K562 (cell line): Measurements from ENCODE around the gene TIMM22. TPM values are rescaled to one million over a fixed set of nuclear protein-coding genes. Genes with fewer than 3 reads are reported as not detected.

Experiments
- ATAC-seq: fragments of 200-7000 bp; cut with Tn5 transposase; 3 replicates; pipeline ENCODE4 v1.9.1; 2020; ENCODE audit warnings: moderate library complexity
- BruUV-seq: library from RNA; stranded (reverse); fragments of 400-500 nt; replicated peaks from 2 replicates; lab custom pipeline; 2021; lab: Mats Ljungman, UMichigan
- CTCF ChIA-PET: fragments of 300-600 bp; formaldehyde crosslinking; extraction: SDS; loops from one replicate; lab custom pipeline; 2021; ENCODE audit warnings: low intra/inter-chr PET ratio; lab: Yijun Ruan, JAX
- POLR2A ChIA-PET: fragments of 300-600, 350-650 bp; sonication (Branson Sonifier 250); formaldehyde crosslinking; extraction: SDS; loops from one replicate; lab custom pipeline; 2021; ENCODE audit warnings: antibody characterized with exemption, inconsistent platforms; lab: Yijun Ruan, JAX
- DNase-seq, 4 experiments: peaks; one replicate each; pipeline versions ENCODE4 v3.0.0 to v3.0.0-alpha.2; 2011 to 2018; ENCODE audit warnings: low spot score in 3 of 4, mixed read lengths in 3 of 4; ENCODE audit errors: extremely low read depth in 1 of 4
- FAIRE-seq: peaks from 2 replicates; lab custom pipeline; 2011; peaks lifted over from hg19 to GRCh38; lab: Jason Lieb, UNC
- H2AFZ ChIP-seq: 2 replicates; pipeline ENCODE4 v1.6.0; 2011; ENCODE audit warnings: low read depth, low read length, control low read depth, inconsistent platforms
- H3K27ac ChIP-seq: fragments of 200-600 bp; 3 replicates; pipeline ENCODE4 v1.8.0; 2011; ENCODE audit warnings: low read depth, mild to moderate bottlenecking, control low read depth, inconsistent platforms, low read length, moderate library complexity, mixed read lengths; ENCODE audit errors: extremely low read depth
- H3K27me3 ChIP-seq, 2 experiments: fragments of 300-600 bp in 1 of 2; 2 replicates in 1 of 2; 3 replicates in 1 of 2; pipeline versions ENCODE4 v1.6.0 to v1.8.0; 2011; ENCODE audit warnings: inconsistent platforms in 2 of 2, low read length in 2 of 2, mild to moderate bottlenecking in 1 of 2, mixed read lengths in 1 of 2, moderate library complexity in 1 of 2; ENCODE audit not compliant: control insufficient read depth in 2 of 2, insufficient read depth in 2 of 2
- H3K36me3 ChIP-seq: fragments of 300-600 bp; 3 replicates; pipeline ENCODE4 v1.8.0; 2011; ENCODE audit warnings: mild to moderate bottlenecking, low read length, inconsistent platforms; ENCODE audit not compliant: control insufficient read depth, insufficient read depth
- H3K4me1 ChIP-seq, 2 experiments: fragments of 200-600 bp in 1 of 2; replicated peaks in 1 of 2; 2 replicates in 1 of 2; 3 replicates in 1 of 2; pipeline versions ENCODE4 v1.5.1 to v1.8.0; 2011; ENCODE audit warnings: inconsistent platforms in 2 of 2, low read length in 2 of 2, mild to moderate bottlenecking in 1 of 2, mixed read lengths in 1 of 2, moderate library complexity in 1 of 2; ENCODE audit not compliant: control insufficient read depth in 2 of 2, insufficient read depth in 2 of 2
- H3K4me2 ChIP-seq: 2 replicates; pipeline ENCODE4 v1.6.1; 2011; ENCODE audit warnings: low read length, control low read depth, inconsistent platforms, mixed read lengths; ENCODE audit not compliant: insufficient read depth
- H3K4me3 ChIP-seq: fragments of 200-600 bp; sonication (generic), shearing (Covaris generic); 2 replicates; pipeline ENCODE4 v1.5.1; 2016; ENCODE audit warnings: control low read depth, inconsistent platforms
- H3K79me2 ChIP-seq: fragments of 200-600 bp; 3 replicates; pipeline ENCODE4 v1.8.0; 2011; ENCODE audit warnings: low read length, inconsistent platforms; ENCODE audit not compliant: control insufficient read depth, insufficient read depth
- H3K9ac ChIP-seq, 2 experiments: 2 replicates each; pipeline versions ENCODE4 v1.6.0 to v1.6.1; 2011; ENCODE audit warnings: low read depth in 2 of 2, low read length in 2 of 2, control low read depth in 1 of 2, inconsistent platforms in 1 of 2, mild to moderate bottlenecking in 1 of 2, mixed read lengths in 1 of 2; ENCODE audit not compliant: insufficient read depth in 1 of 2
- H3K9me1 ChIP-seq: one replicate; pipeline ENCODE4 v1.6.0; 2011; ENCODE audit warnings: inconsistent platforms, mild to moderate bottlenecking, low read length, moderate library complexity; ENCODE audit not compliant: control insufficient read depth, insufficient read depth
- H3K9me3 ChIP-seq: replicated peaks from 2 replicates; pipeline ENCODE4 v1.5.1; 2011; ENCODE audit warnings: low read depth, low read length, inconsistent platforms; ENCODE audit not compliant: control insufficient read depth, insufficient read depth
- H4K20me1 ChIP-seq: replicated peaks from 2 replicates; pipeline ENCODE4 v1.6.1; 2011; ENCODE audit warnings: low read length, inconsistent platforms, mixed read lengths; ENCODE audit not compliant: control insufficient read depth, insufficient read depth
- ARHGAP35 ChIP-seq: fragments of 450-650 bp; IDR thresholded peaks from 2 replicates; pipeline ENCODE4 v1.6.1; 2018; ENCODE audit not compliant: partially characterized antibody
- DMBX1 ChIP-seq: fragments of 250-450 bp; sonication (Bioruptor Pico); IDR thresholded peaks from 2 replicates; pipeline ENCODE4 v1.8.0; 2022; ENCODE audit warnings: inconsistent platforms, mild to moderate bottlenecking, moderate library complexity, borderline replicate concordance
- MTA2 ChIP-seq: fragments of 450-650 bp; IDR thresholded peaks from 2 replicates; pipeline ENCODE4 v1.6.1; 2016; ENCODE audit warnings: low read depth
- NELFE ChIP-seq: IDR thresholded peaks from 2 replicates; pipeline ENCODE4 v1.6.1; 2011; ENCODE audit warnings: mild to moderate bottlenecking; ENCODE audit not compliant: insufficient read depth, insufficient read length
- POU5F1 ChIP-seq: fragments of 150-350 bp; IDR thresholded peaks from 2 replicates; pipeline ENCODE4 v1.6.1; 2014; ENCODE audit warnings: borderline replicate concordance, low read length, low read depth, mild to moderate bottlenecking; ENCODE audit not compliant: partially characterized antibody
- PYGO2 ChIP-seq: fragments of 450-650 bp; IDR thresholded peaks from 2 replicates; pipeline ENCODE4 v1.6.1; 2016; ENCODE audit warnings: mild to moderate bottlenecking, missing genetic modification characterization, moderate library complexity, missing compliant biosample characterization
- SIN3A ChIP-seq, 2 experiments: fragments of 150-350 bp in 1 of 2; IDR thresholded peaks; 2 replicates each; pipeline ENCODE4 v1.6.1; 2011 to 2016; ENCODE audit warnings: borderline replicate concordance in 2 of 2, low read depth in 2 of 2, low read length in 2 of 2, mild to moderate bottlenecking in 2 of 2, moderate library complexity in 2 of 2; ENCODE audit not compliant: control insufficient read depth in 1 of 2
- THRAP3 ChIP-seq: fragments of 450-650 bp; IDR thresholded peaks from 2 replicates; pipeline ENCODE4 v1.6.1; 2016; ENCODE audit warnings: mild to moderate bottlenecking, inconsistent platforms, borderline replicate concordance
- USF2 ChIP-seq: sonication (generic); formaldehyde crosslinking; IDR thresholded peaks from 2 replicates; pipeline ENCODE4 v1.5.0; 2020; ENCODE audit warnings: missing genetic modification reagents
- ZBTB9 ChIP-seq: fragments of 450-650 bp; formaldehyde crosslinking; IDR thresholded peaks from 2 replicates; pipeline ENCODE4 v1.4.0; 2020; ENCODE audit warnings: mild to moderate bottlenecking, moderate library complexity
- ZNF263 ChIP-seq: sonication (generic); formaldehyde crosslinking; IDR thresholded peaks from 2 replicates; pipeline ENCODE4 v1.8.0; 2022; ENCODE audit warnings: mild to moderate bottlenecking, missing genetic modification reagents, borderline replicate concordance
- ZNF3 ChIP-seq: fragments of 250-450 bp; sonication (Bioruptor Pico); IDR thresholded peaks from 2 replicates; pipeline ENCODE4 v1.5.0; 2021; ENCODE audit warnings: mild to moderate bottlenecking, moderate library complexity
- ZNF699 ChIP-seq: fragments of 250-450 bp; sonication (Bioruptor Pico); IDR thresholded peaks from 2 replicates; pipeline ENCODE4 v1.8.0; 2021; ENCODE audit warnings: mild to moderate bottlenecking, moderate library complexity; ENCODE audit not compliant: insufficient replicate concordance
- WGBS: fragments of 100-300 bp; shearing (Covaris generic); methylation state at CpG from one replicate; pipeline ENCODE4 v1.1.6; 2016; ENCODE audit warnings: low coverage, mixed read lengths; ENCODE audit not compliant: insufficient coverage; ENCODE audit errors: missing lambda C conversion rate; 5-methylcytosine and 5-hydroxymethylcytosine counted together
- in situ Hi-C: fragments of 300-500 bp; cut with MboI; formaldehyde crosslinking; loops from 4 replicates; pipeline ENCODE4 v1.15.0; 2018; ENCODE audit warnings: inconsistent platforms, mixed read lengths
- intact Hi-C: fragments of 100-400 bp; cut with micrococcal nuclease; formaldehyde crosslinking; loops from 2 replicates; pipeline ENCODE4 v1.14.2; 2022
- polyA plus RNA-seq, 8 experiments: library from polyadenylated mRNA; depleted of rRNA in 4 of 8; stranded (reverse) in 5 of 8; unstranded in 3 of 8; fragments of >200 nt; fragmentation: Nextera tagmentation in 2 of 8; fragmentation: Illumina TruSeq in 1 of 8; extraction: Ambion mirVana in 2 of 8; extraction: Trizol in 1 of 8; gene quantifications; 2 replicates each; pipeline versions ENCODE4 v1.2.1 to v1.2.3, GENCODE V29; 2011 to 2014; ENCODE audit warnings: inconsistent platforms in 1 of 8, missing spikeins in 1 of 8
- total RNA-seq, 7 experiments: library from RNA; depleted of rRNA in 6 of 7; stranded (reverse); fragments of >200 nt in 6 of 7; fragmentation: Illumina TruSeq in 2 of 7; extraction: Trizol in 2 of 7; gene quantifications; 2 replicates each; pipeline versions ENCODE4 v1.2.1 to v1.2.3, GENCODE V29; 2011 to 2021; ENCODE audit warnings: low replicate concordance in 1 of 7

The TIMM22 gene
- total and polyA plus RNA-seq, 9 of the 15 experiments (the other 6 are each of a cell fraction or from before 2014, with no cell fraction given) = 5.9 to 14.1 (median 10.3) TPM

GRCh38 chr17:1009229-1010085 lies 12.5 kb downstream of the TIMM22 start:
- H3K4me3 ChIP-seq = no peak overlapping the region
- H3K4me2 ChIP-seq = no peak overlapping the region
- WGBS = 4% methylated on average over 8 of the region's 19 CpGs
- no peak for FAIRE-seq
- peaks cover 0 to 36% of the 10 kb centered on the region in 2 experiments; a peak in 2 of 5 replicates for H3K4me1 ChIP-seq
- H3K27ac ChIP-seq = no peak overlapping the region
- H4K20me1 ChIP-seq = no peaks in the 10 kb centered on the region
- H3K36me3 ChIP-seq = no peaks in the 10 kb centered on the region
- H2AFZ ChIP-seq = no peak overlapping the region
- intact Hi-C loops (no loop called here), in situ Hi-C loops (no loop called here)
- TF ChIP-seq ARHGAP35 (no peak), ZNF699 (CRISPR knock-in tag) (no peak), POU5F1 (no peak), THRAP3 (no peak), PYGO2 (tag) (no peak), ZBTB9 (CRISPR knock-in tag) (no peak), DMBX1 (CRISPR knock-in tag) (no peak), SIN3A (IDR thresholded peaks at IDR 0.05; ENCODE audit: borderline replicate concordance in 2 of 2, control insufficient read depth in 1 of 2, low read depth in 2 of 2, low read length in 2 of 2) (no peak), MTA2 (no peak), ZNF3 (CRISPR knock-in tag) (no peak), USF2 (no peak), NELFE (no peak), ZNF263 (CRISPR knock-in tag) (no peak)
- no TSS peak for BruUV-seq
- ChIA-PET CTCF (no interaction called here), POLR2A (no interaction called here)
- no peak overlapping the region for H3K9ac ChIP-seq
- no peaks in the 10 kb centered on the region for H3K9me1 ChIP-seq
- no peak for DNase-seq
- H3K27me3 ChIP-seq = peaks cover 0 to 39% of the 10 kb centered on the region in 2 experiments; a peak in 2 of 5 replicates
- no peaks in the 10 kb centered on the region for H3K9me3 ChIP-seq
- no peak for ATAC-seq
- H3K79me2 ChIP-seq = no peaks in the 10 kb centered on the region
